B cell (primary cell): Measurements from ENCODE around the gene NPTN. TPM values are rescaled to one million over a fixed set of nuclear protein-coding genes. Genes with fewer than 3 reads are reported as not detected.

Source experiments
- ATAC-seq: fragments of 200-7000 bp; cut with Tn5 transposase; one replicate; pipeline ENCODE4 v1.10.0; 2021; ENCODE audit warnings: low read depth, mild to moderate bottlenecking, moderate number of reproducible peaks, moderate library complexity
- CTCF ChIA-PET: fragments of 350-600 bp; sonication (Branson Sonifier 250); formaldehyde crosslinking; loops from one replicate; lab custom pipeline; 2021; ENCODE audit warnings: antibody characterized with exemption, inconsistent platforms; lab: Charles Lee
- POLR2A ChIA-PET: fragments of 350-600 bp; sonication (Branson Sonifier 250); formaldehyde crosslinking; loops from one replicate; lab custom pipeline; 2021; ENCODE audit warnings: antibody characterized with exemption; lab: Charles Lee
- DNase-seq: peaks from one replicate; pipeline ENCODE4 v3.0.0; 2013
- H2AFZ ChIP-seq: 2 replicates; pipeline ENCODE4 v1.6.1; 2012; ENCODE audit warnings: mild to moderate bottlenecking, low read depth, low read length; ENCODE audit not compliant: insufficient read depth, poor library complexity, severe bottlenecking
- H3K27ac ChIP-seq, 2 donors: 1 replicate in 1 of 2; 2 replicates in 1 of 2; pipeline ENCODE4 v1.5.1; 2012 to 2013; ENCODE audit warnings: low read length in 2 of 2, mild to moderate bottlenecking in 2 of 2, moderate library complexity in 1 of 2
- H3K27me3 ChIP-seq, 4 experiments: fragments of 200-600 bp in 1 of 4; sonication (generic) in 1 of 4; replicated peaks in 1 of 4; 1 replicate in 2 of 4; 2 replicates in 2 of 4; pipeline versions ENCODE4 v1.6.1 to v1.7.0; 2013 to 2016; ENCODE audit warnings: low read length in 3 of 4, mild to moderate bottlenecking in 2 of 4, mixed read lengths in 1 of 4, moderate library complexity in 1 of 4; ENCODE audit not compliant: insufficient read depth in 4 of 4, control insufficient read depth in 3 of 4; ENCODE audit errors: control extremely low read depth in 1 of 4
- H3K36me3 ChIP-seq, 2 experiments: replicated peaks in 1 of 2; 1 replicate in 1 of 2; 2 replicates in 1 of 2; pipeline versions ENCODE4 v1.6.1 to v1.7.1; 2013; ENCODE audit warnings: low read length in 1 of 2; ENCODE audit not compliant: insufficient read depth in 2 of 2, control insufficient read depth in 1 of 2; ENCODE audit errors: control extremely low read depth in 1 of 2, extremely low read depth in 1 of 2
- H3K4me1 ChIP-seq, 2 donors: fragments of 200-600 bp in 1 of 2; sonication (generic) in 1 of 2; 1 replicate in 1 of 2; 2 replicates in 1 of 2; pipeline versions ENCODE4 v1.5.1 to v1.6.1; 2013 to 2017; ENCODE audit warnings: low read length in 2 of 2; ENCODE audit not compliant: control insufficient read depth in 2 of 2, insufficient read depth in 2 of 2
- H3K4me2 ChIP-seq: replicated peaks from 2 replicates; pipeline ENCODE3; 2012; ENCODE audit warnings: mild to moderate bottlenecking, low read depth, low read length; ENCODE audit not compliant: poor library complexity, severe bottlenecking
- H3K4me3 ChIP-seq, 5 experiments: fragments of 200-600 bp in 1 of 5; sonication (generic) in 1 of 5; 1 replicate in 3 of 5; 2 replicates in 2 of 5; pipeline versions ENCODE4 v1.5.1 to v1.7.0; 2011 to 2016; ENCODE audit warnings: low read length in 4 of 5, mild to moderate bottlenecking in 4 of 5, low read depth in 2 of 5, control low read depth in 1 of 5, moderate library complexity in 1 of 5; ENCODE audit not compliant: insufficient read depth in 1 of 5; ENCODE audit errors: control extremely low read depth in 1 of 5, extremely low read depth in 1 of 5
- H3K79me2 ChIP-seq: fragments of 200-600 bp; sonication (generic); one replicate; pipeline ENCODE4 v1.6.0; 2016; ENCODE audit warnings: low read length; ENCODE audit not compliant: control insufficient read depth, insufficient read depth
- H3K9ac ChIP-seq: fragments of 200-600 bp; sonication (generic); 2 replicates; pipeline ENCODE4 v1.6.1; 2017; ENCODE audit warnings: mild to moderate bottlenecking, low read length, moderate library complexity
- H3K9me3 ChIP-seq, 3 donors: one replicate each; pipeline versions ENCODE4 v1.6.1 to v1.7.1; 2013; ENCODE audit warnings: low read length in 2 of 3; ENCODE audit not compliant: control insufficient read depth in 2 of 3, insufficient read depth in 1 of 3; ENCODE audit errors: control extremely low read depth in 1 of 3
- H4K20me1 ChIP-seq: 2 replicates; pipeline ENCODE4 v1.6.0; 2012; ENCODE audit warnings: mild to moderate bottlenecking, low read length; ENCODE audit not compliant: insufficient read depth, control insufficient read depth, poor library complexity, severe bottlenecking
- H3K27ac Mint-ChIP-seq: one replicate; pipeline ENCODE4 v1.8.0; 2021; ENCODE audit warnings: mixed read lengths
- H3K27me3 Mint-ChIP-seq: one replicate; pipeline ENCODE4 v1.8.0; 2021; ENCODE audit warnings: mixed read lengths
- H3K4me1 Mint-ChIP-seq: one replicate; pipeline ENCODE4 v1.8.0; 2021; ENCODE audit warnings: mixed read lengths
- H3K4me3 Mint-ChIP-seq: one replicate; pipeline ENCODE4 v1.8.0; 2021; ENCODE audit warnings: mixed read lengths
- H3K9me3 Mint-ChIP-seq: one replicate; pipeline ENCODE4 v1.8.0; 2022; ENCODE audit warnings: mixed read lengths; ENCODE audit not compliant: insufficient read depth
- EZH2 ChIP-seq: IDR thresholded peaks from 2 replicates; pipeline ENCODE4 v1.6.1; 2012; ENCODE audit warnings: borderline replicate concordance, low read depth, mild to moderate bottlenecking, moderate library complexity, low read length; ENCODE audit not compliant: insufficient read depth, poor library complexity, severe bottlenecking
- WGBS: methylation state at CpG from one replicate; pipeline ENCODE4 v1.1.5; 2013; ENCODE audit warnings: missing lambda C conversion rate; ENCODE audit not compliant: insufficient coverage; 5-methylcytosine and 5-hydroxymethylcytosine counted together
- intact Hi-C: fragments of 100-400 bp; cut with micrococcal nuclease; formaldehyde crosslinking; loops from one replicate; pipeline ENCODE4 v1.10.0; 2022
- polyA plus RNA-seq: library from polyadenylated mRNA; depleted of rRNA; stranded (reverse); fragments of >200 nt; gene quantifications from 2 replicates; pipeline ENCODE4 v1.2.3, GENCODE V29; 2012
- total RNA-seq, 2 donors: library from RNA; stranded (reverse); fragments of 120-200 nt in 1 of 2; gene quantifications; 1 replicate in 1 of 2; 2 replicates in 1 of 2; pipeline versions ENCODE4 v1.2.3 to v1.2.4, GENCODE V29; 2013 to 2022
- TF ChIP-seq, protein P1 (sequence below): fragments of 200-600 bp; IDR thresholded peaks from one replicate; pipeline ENCODE4 v1.8.0; 2022; ENCODE audit warnings: antibody characterized with exemption, mild to moderate bottlenecking

The NPTN gene
- total and polyA plus RNA-seq, 2 donors (not counting 1 experiment from before 2014, with no cell fraction given): 23.5 to 40.5 TPM

DNA sequence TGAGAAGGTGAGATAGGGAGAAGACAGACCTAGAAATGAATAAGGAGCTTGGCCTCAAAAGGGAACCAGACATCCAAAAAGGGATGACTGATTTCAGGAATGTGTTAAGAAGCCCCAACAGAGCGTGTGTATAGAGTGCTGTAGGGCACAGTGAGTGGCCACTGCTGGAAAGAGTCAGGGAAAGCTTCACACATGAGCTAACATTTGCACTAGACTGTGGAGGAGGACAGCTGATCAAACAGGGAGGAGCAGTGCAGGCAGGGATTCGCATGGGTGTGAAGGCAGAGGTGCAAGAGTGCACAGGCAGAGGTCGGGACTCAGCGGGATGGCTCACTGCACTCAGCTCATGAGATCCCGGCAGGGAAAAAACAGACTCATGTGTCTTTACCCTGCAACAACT, 61.8 kb downstream of the NPTN start:
- H3K27ac Mint-ChIP-seq: no peak overlapping the region
- ChIA-PET CTCF (no interaction called here), POLR2A (no interaction called here)
- no peaks in the 10 kb centered on the region for H3K27me3 Mint-ChIP-seq
- intact Hi-C loops: no loop called here
- Histone ChIP-seq H3K4me3 (no peak overlapping the region), H4K20me1 (no peaks in the 10 kb centered on the region), H3K4me2 (no peak overlapping the region), H3K36me3 (peaks cover 4 to 69% of the 10 kb centered on the region in 2 experiments), H3K9ac (no peak overlapping the region), H2AFZ (no peak overlapping the region), H3K4me1 (no peaks in the 10 kb centered on the region), H3K79me2 (no peaks in the 10 kb centered on the region), H3K27me3 (no peaks in the 10 kb centered on the region), H3K27ac (no peak overlapping the region), H3K9me3 (no peaks in the 10 kb centered on the region)
- ATAC-seq (no peak), DNase-seq (no peak)
- H3K4me3 Mint-ChIP-seq: no peak overlapping the region
- 100% methylated on average over 2 of the region's 5 CpGs for WGBS
- no peaks in the 10 kb centered on the region for H3K4me1 Mint-ChIP-seq
- no peaks in the 10 kb centered on the region for H3K9me3 Mint-ChIP-seq
- TF ChIP-seq, protein P1, sequence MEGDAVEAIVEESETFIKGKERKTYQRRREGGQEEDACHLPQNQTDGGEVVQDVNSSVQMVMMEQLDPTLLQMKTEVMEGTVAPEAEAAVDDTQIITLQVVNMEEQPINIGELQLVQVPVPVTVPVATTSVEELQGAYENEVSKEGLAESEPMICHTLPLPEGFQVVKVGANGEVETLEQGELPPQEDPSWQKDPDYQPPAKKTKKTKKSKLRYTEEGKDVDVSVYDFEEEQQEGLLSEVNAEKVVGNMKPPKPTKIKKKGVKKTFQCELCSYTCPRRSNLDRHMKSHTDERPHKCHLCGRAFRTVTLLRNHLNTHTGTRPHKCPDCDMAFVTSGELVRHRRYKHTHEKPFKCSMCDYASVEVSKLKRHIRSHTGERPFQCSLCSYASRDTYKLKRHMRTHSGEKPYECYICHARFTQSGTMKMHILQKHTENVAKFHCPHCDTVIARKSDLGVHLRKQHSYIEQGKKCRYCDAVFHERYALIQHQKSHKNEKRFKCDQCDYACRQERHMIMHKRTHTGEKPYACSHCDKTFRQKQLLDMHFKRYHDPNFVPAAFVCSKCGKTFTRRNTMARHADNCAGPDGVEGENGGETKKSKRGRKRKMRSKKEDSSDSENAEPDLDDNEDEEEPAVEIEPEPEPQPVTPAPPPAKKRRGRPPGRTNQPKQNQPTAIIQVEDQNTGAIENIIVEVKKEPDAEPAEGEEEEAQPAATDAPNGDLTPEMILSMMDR: no peak
- TF ChIP-seq EZH2: no peak

DNA sequence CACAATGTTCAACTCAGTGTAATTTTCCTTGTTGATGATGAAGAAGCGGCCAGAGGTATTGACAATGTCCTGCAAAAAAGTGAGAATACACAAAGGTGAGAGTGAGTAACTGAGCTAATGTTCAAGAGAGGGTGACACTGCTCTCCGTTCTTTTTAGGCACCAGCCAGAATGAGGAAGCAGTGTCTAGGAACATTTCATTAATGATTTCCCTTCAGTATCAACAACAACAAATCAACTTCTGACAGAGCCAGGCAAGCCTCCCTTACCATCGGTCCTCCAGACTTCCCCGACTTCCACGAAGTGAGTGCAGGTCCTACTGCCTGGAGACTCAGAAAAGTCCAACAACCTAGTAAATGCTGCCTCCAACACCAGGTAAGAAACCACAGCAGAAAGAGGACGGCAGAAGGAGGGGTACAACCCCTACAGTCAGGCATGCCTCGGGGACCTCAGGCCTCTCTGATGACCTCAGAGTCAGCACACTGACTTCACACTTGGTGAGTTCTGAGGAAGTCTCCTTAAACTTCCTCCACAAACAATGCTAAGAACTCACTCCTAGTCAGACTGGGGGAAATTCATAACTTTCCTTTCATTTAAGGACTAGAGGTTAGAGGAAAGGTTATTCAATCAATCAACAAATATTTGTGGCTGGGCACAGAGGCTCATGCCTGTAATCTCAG, 62.7 kb downstream of the NPTN start:
- no peaks in the 10 kb centered on the region for H3K9me3 ChIP-seq
- H3K9me3 Mint-ChIP-seq: no peaks in the 10 kb centered on the region
- H3K4me1 Mint-ChIP-seq: no peaks in the 10 kb centered on the region
- ATAC-seq: no peak
- intact Hi-C loops: no loop called here
- DNase-seq: no peak
- no peak for TF ChIP-seq EZH2
- TF ChIP-seq, protein P1: no peak
- no peak overlapping the region for H3K27ac ChIP-seq
- no peak overlapping the region for H3K9ac ChIP-seq
- no peak overlapping the region for H3K4me2 ChIP-seq
- ChIA-PET CTCF (no interaction called here), POLR2A (interaction anchor here (0.5 kb wide), 1 partner anchor 18 kb away, joined by 3 read pairs; no protein-coding TSS in a partner anchor)
- H4K20me1 ChIP-seq: no peaks in the 10 kb centered on the region
- no peak overlapping the region for H3K4me3 ChIP-seq
- no peaks in the 10 kb centered on the region for H3K4me1 ChIP-seq
- no peak overlapping the region for H2AFZ ChIP-seq
- H3K27me3 ChIP-seq: no peaks in the 10 kb centered on the region
- H3K36me3 ChIP-seq: peaks cover 4 to 69% of the 10 kb centered on the region in 2 experiments
- no peaks in the 10 kb centered on the region for H3K27me3 Mint-ChIP-seq
- H3K4me3 Mint-ChIP-seq: no peak overlapping the region
- H3K79me2 ChIP-seq: no peaks in the 10 kb centered on the region
- WGBS: 46% methylated on average over 6 of the region's 7 CpGs
- no peak overlapping the region for H3K27ac Mint-ChIP-seq
